ENCODE data around the gene SKAP1.

SKAP1 gene

GRCh38 chr17:48441862-48442261 is 11.8 kb upstream of the SKAP1 start:
- DNase-seq (ENCODE audit: low read depth, low spot score): no peak
- no peak overlapping the region for H3K4me3 ChIP-seq (ENCODE audit: low read depth, low read length)
- TF ChIP-seq CTCF (IDR thresholded peaks at IDR 0.05; ENCODE audit: low read depth, low read length): no peak
- in situ Hi-C loops (cut with HindIII; ENCODE audit: low sequenced_read_pairs): no loop called here

- no peak overlapping the region for H3K4me3 ChIP-seq (ENCODE audit: low read depth, low read length)
- in situ Hi-C loops (cut with HindIII; ENCODE audit: low sequenced_read_pairs): no loop called here
- no peak for TF ChIP-seq CTCF (IDR thresholded peaks at IDR 0.05; ENCODE audit: low read depth, low read length)
- no peak for DNase-seq (ENCODE audit: low read depth, low spot score)
These were observed 11.3 kb upstream of the SKAP1 start for GRCh38 chr17:48441231-48441711.

- in situ Hi-C loops (cut with HindIII; ENCODE audit: low sequenced_read_pairs): no loop called here
- H3K4me3 ChIP-seq (ENCODE audit: low read depth, low read length): no peak overlapping the region
- no peak for TF ChIP-seq CTCF (IDR thresholded peaks at IDR 0.05; ENCODE audit: low read depth, low read length)
- no peak for DNase-seq (ENCODE audit: low read depth, low spot score)
These were observed 10.7 kb upstream of the SKAP1 start for GRCh38 chr17:48440669-48441068.

GRCh38 chr17:48439875-48440505 is 10.0 kb upstream of the SKAP1 start:
- in situ Hi-C loops (cut with HindIII; ENCODE audit: low sequenced_read_pairs): no loop called here
- no peak for DNase-seq (ENCODE audit: low read depth, low spot score)
- H3K4me3 ChIP-seq (ENCODE audit: low read depth, low read length): no peak overlapping the region
- TF ChIP-seq CTCF (IDR thresholded peaks at IDR 0.05; ENCODE audit: low read depth, low read length): no peak

- in situ Hi-C loops (cut with HindIII; ENCODE audit: low sequenced_read_pairs): no loop called here
- no peak overlapping the region for H3K4me3 ChIP-seq (ENCODE audit: low read depth, low read length)
- no peak for TF ChIP-seq CTCF (IDR thresholded peaks at IDR 0.05; ENCODE audit: low read depth, low read length)
- DNase-seq (ENCODE audit: low read depth, low spot score): no peak
These were observed 9.3 kb upstream of the SKAP1 start for GRCh38 chr17:48439110-48439850.

- in situ Hi-C loops (cut with HindIII; ENCODE audit: low sequenced_read_pairs): no loop called here
- no peak for TF ChIP-seq CTCF (IDR thresholded peaks at IDR 0.05; ENCODE audit: low read depth, low read length)
- no peak overlapping the region for H3K4me3 ChIP-seq (ENCODE audit: low read depth, low read length)
- no peak for DNase-seq (ENCODE audit: low read depth, low spot score)
These were observed 8.6 kb upstream of the SKAP1 start for GRCh38 chr17:48438516-48439061.

Measured in astrocyte of the spinal cord (primary cell).